HCT116 (cell line): ENCODE data around the gene INPP5D. TPM values are rescaled to one million over a fixed set of nuclear protein-coding genes. Genes with fewer than 3 reads are reported as not detected.

Experiments
- ATAC-seq: fragments of 200-7000 bp; cut with Tn5 transposase; 2 replicates; pipeline ENCODE4 v1.9.1; 2020; ENCODE audit warnings: mild to moderate bottlenecking, moderate library complexity
- BruUV-seq: library from RNA; stranded (reverse); fragments of 400-500 nt; replicated peaks from 2 replicates; lab custom pipeline; 2021; lab: Mats Ljungman, UMichigan
- CTCF ChIA-PET: fragments of 300-600 bp; sonication (Branson Sonifier 250); formaldehyde crosslinking; loops from one replicate; lab custom pipeline; 2021; ENCODE audit warnings: antibody characterized with exemption; lab: Charles Lee
- POLR2A ChIA-PET: fragments of 300-600, 350-600 bp; sonication (Branson Sonifier 250); formaldehyde crosslinking; loops from one replicate; lab custom pipeline; 2021; ENCODE audit warnings: antibody characterized with exemption; lab: Charles Lee
- RAD21 ChIA-PET, 2 experiments: fragments of 300-600 bp; sonication (Branson Sonifier 250); formaldehyde crosslinking; loops; one replicate each; lab custom pipeline; 2023; ENCODE audit warnings: low total read pairs in 2 of 2; ENCODE audit not compliant: uncharacterized antibody in 2 of 2, unreplicated experiment in 2 of 2, low non-redundant PET in 1 of 2; lab: Charles Lee
- DNase-seq: peaks from one replicate; pipeline ENCODE4 v3.0.0-alpha.2; 2010; ENCODE audit warnings: low read depth, low spot score
- H2AFZ ChIP-seq: fragments of 200-600 bp; shearing (Covaris generic), sonication (generic); 2 replicates; pipeline ENCODE4 v1.6.1; 2017; ENCODE audit warnings: low read depth, mixed run types, mixed read lengths, antibody characterized with exemption, low read length; ENCODE audit not compliant: poor library complexity, severe bottlenecking
- H3K27ac ChIP-seq: 2 replicates; pipeline ENCODE4 v1.5.1; 2012; ENCODE audit warnings: low read depth, low read length
- H3K27me3 ChIP-seq: fragments of 200-600 bp; sonication (generic); 2 replicates; pipeline ENCODE4 v1.6.1; 2016; ENCODE audit warnings: mixed run types, low read length, mixed read lengths; ENCODE audit not compliant: insufficient read depth
- H3K36me3 ChIP-seq, 2 experiments: fragments of 200-500 bp in 1 of 2; fragments of 200-600 bp in 1 of 2; sonication (Bioruptor generic) in 1 of 2; sonication (generic) in 1 of 2; 2 replicates each; pipeline versions ENCODE4 v1.5.1 to v1.6.1; 2014 to 2016; ENCODE audit warnings: low read length in 2 of 2, inconsistent platforms in 1 of 2, mixed read lengths in 1 of 2, mixed run types in 1 of 2; ENCODE audit not compliant: insufficient read depth in 2 of 2, control insufficient read depth in 1 of 2
- H3K4me1 ChIP-seq, 2 experiments: fragments of 200-600 bp in 1 of 2; sonication (generic) in 1 of 2; 2 replicates each; pipeline versions ENCODE4 v1.5.1 to v1.6.1; 2012 to 2017; ENCODE audit warnings: low read length in 2 of 2, inconsistent platforms in 1 of 2, mild to moderate bottlenecking in 1 of 2, mixed read lengths in 1 of 2, mixed run types in 1 of 2, moderate library complexity in 1 of 2; ENCODE audit not compliant: insufficient read depth in 2 of 2, control insufficient read depth in 1 of 2
- H3K4me2 ChIP-seq: fragments of 200-600 bp; sonication (generic); 2 replicates; pipeline ENCODE4 v1.6.1; 2017; ENCODE audit warnings: mixed run types, low read length, mixed read lengths
- H3K4me3 ChIP-seq, 2 experiments: fragments of 200-600 bp in 1 of 2; sonication (generic) in 1 of 2; replicated peaks in 1 of 2; 2 replicates each; pipeline ENCODE4 v1.5.1; 2011 to 2016; ENCODE audit warnings: low read length in 2 of 2, control low read depth in 1 of 2, low read depth in 1 of 2, mild to moderate bottlenecking in 1 of 2, mixed read lengths in 1 of 2, mixed run types in 1 of 2
- H3K79me2 ChIP-seq: fragments of 200-600 bp; sonication (generic); 2 replicates; pipeline ENCODE4 v1.6.1; 2017; ENCODE audit warnings: mild to moderate bottlenecking, mixed run types, low read length, moderate library complexity, mixed read lengths; ENCODE audit not compliant: insufficient read depth
- H3K9ac ChIP-seq: fragments of 200-600 bp; sonication (generic); 2 replicates; pipeline ENCODE4 v1.6.1; 2016; ENCODE audit warnings: low read length, mixed read lengths
- H3K9me2 ChIP-seq: fragments of 200-600 bp; sonication (generic), shearing (Covaris generic); 2 replicates; pipeline ENCODE4 v1.6.1; 2017; ENCODE audit warnings: mixed run types, mild to moderate bottlenecking, moderate library complexity; ENCODE audit not compliant: insufficient read depth
- H3K9me3 ChIP-seq, 2 experiments: fragments of 200-500 bp in 1 of 2; fragments of 200-600 bp in 1 of 2; sonication (Bioruptor generic) in 1 of 2; sonication (generic) in 1 of 2; 2 replicates each; pipeline ENCODE4 v1.6.1; 2014 to 2017; ENCODE audit warnings: low read length in 2 of 2, mixed read lengths in 2 of 2, inconsistent platforms in 1 of 2, low read depth in 1 of 2, mild to moderate bottlenecking in 1 of 2, mixed run types in 1 of 2, moderate library complexity in 1 of 2; ENCODE audit not compliant: control insufficient read depth in 1 of 2, insufficient read depth in 1 of 2
- H4K20me1 ChIP-seq: fragments of 200-600 bp; sonication (generic), shearing (Covaris generic); 2 replicates; pipeline ENCODE4 v1.6.1; 2017; ENCODE audit warnings: mixed run types, mild to moderate bottlenecking, moderate library complexity; ENCODE audit not compliant: insufficient read depth
- CBX3 ChIP-seq: IDR thresholded peaks from 2 replicates; pipeline ENCODE4 v1.6.1; 2012; ENCODE audit warnings: low read depth
- CEBPB ChIP-seq: IDR thresholded peaks from 2 replicates; pipeline ENCODE4 v1.6.1; 2012; ENCODE audit warnings: low read depth
- EGR1 ChIP-seq: IDR thresholded peaks from 2 replicates; pipeline ENCODE4 v1.6.1; 2012; ENCODE audit warnings: low read depth
- EZH2 ChIP-seq: fragments of 200-600 bp; sonication (generic); IDR thresholded peaks from 2 replicates; pipeline ENCODE4 v1.6.1; 2017; ENCODE audit warnings: antibody characterized with exemption, mixed run types
- EZH2phosphoT487 ChIP-seq: fragments of 200-600 bp; IDR thresholded peaks from 2 replicates; pipeline ENCODE4 v1.6.1; 2018; ENCODE audit warnings: antibody characterized with exemption, borderline replicate concordance
- JUND ChIP-seq: IDR thresholded peaks from 2 replicates; pipeline ENCODE4 v1.6.1; 2012
- POLR2A ChIP-seq: IDR thresholded peaks from 2 replicates; pipeline ENCODE4 v1.7.0; 2011; ENCODE audit warnings: borderline replicate concordance; ENCODE audit not compliant: insufficient read depth, insufficient read length; ENCODE audit errors: extremely low read depth
- POLR2AphosphoS5 ChIP-seq: IDR thresholded peaks from 2 replicates; pipeline ENCODE4 v1.6.1; 2011; ENCODE audit warnings: mild to moderate bottlenecking, low read depth, low read length, moderate library complexity
- RAD21 ChIP-seq: IDR thresholded peaks from 2 replicates; pipeline ENCODE4 v1.6.1; 2012; ENCODE audit warnings: low read depth, mild to moderate bottlenecking
- SIN3A ChIP-seq: IDR thresholded peaks from 2 replicates; pipeline ENCODE4 v1.6.1; 2012; ENCODE audit warnings: low read depth
- SP1 ChIP-seq: IDR thresholded peaks from 2 replicates; pipeline ENCODE4 v1.6.1; 2012; ENCODE audit warnings: low read depth
- SRF ChIP-seq: IDR thresholded peaks from 2 replicates; pipeline ENCODE4 v1.6.1; 2012; ENCODE audit warnings: low read depth
- TCF7L2 ChIP-seq: IDR thresholded peaks from 2 replicates; pipeline ENCODE4 v1.7.0; 2011; ENCODE audit warnings: borderline replicate concordance, inconsistent platforms; ENCODE audit not compliant: insufficient read depth, insufficient read length; ENCODE audit errors: extremely low read depth
- YY1 ChIP-seq: IDR thresholded peaks from 2 replicates; pipeline ENCODE4 v1.6.1; 2011; ENCODE audit warnings: low read length, low read depth, moderate library complexity, mild to moderate bottlenecking; ENCODE audit not compliant: insufficient replicate concordance; ENCODE audit errors: extremely low read depth
- ZFX ChIP-seq: fragments of 450-650 bp; IDR thresholded peaks from 2 replicates; pipeline ENCODE4 v1.6.1; 2017
- ZNF274 ChIP-seq: fragments of 200-500 bp; sonication (Bioruptor generic); IDR thresholded peaks from 2 replicates; pipeline ENCODE4 v1.6.1; 2014; ENCODE audit warnings: mild to moderate bottlenecking, low read depth, low read length, inconsistent platforms
- intact Hi-C: fragments of 100-400 bp; cut with micrococcal nuclease; formaldehyde crosslinking; loops from 2 replicates; pipeline ENCODE4 v1.10.0; 2022
- total RNA-seq: library from RNA; stranded (reverse); gene quantifications from one replicate; pipeline ENCODE4 v1.2.1, GENCODE V29; 2021; ENCODE audit not compliant: unreplicated experiment
- TF ChIP-seq, protein P1 (sequence below): IDR thresholded peaks from 2 replicates; pipeline ENCODE4 v1.6.1; 2012
- TF ChIP-seq, protein P2 (sequence below): IDR thresholded peaks from 2 replicates; pipeline ENCODE4 v1.6.1; 2012
- TF ChIP-seq, protein P3 (sequence below), 3 experiments: fragments of 200-600 bp in 1 of 3; sonication (generic) in 1 of 3; IDR thresholded peaks in 2 of 3; conservative IDR thresholded peaks in 1 of 3; 2 replicates each; pipeline ENCODE4 v1.5.1; 2012 to 2017; ENCODE audit warnings: low read depth in 2 of 3, low read length in 2 of 3, antibody characterized with exemption in 1 of 3, borderline replicate concordance in 1 of 3, control low read depth in 1 of 3, mild to moderate bottlenecking in 1 of 3, mixed read lengths in 1 of 3, mixed run types in 1 of 3, moderate library complexity in 1 of 3; ENCODE audit not compliant: insufficient read depth in 1 of 3

INPP5D gene
- total RNA-seq, 1 experiment from 2014 or later: 1.8 TPM

DNA sequence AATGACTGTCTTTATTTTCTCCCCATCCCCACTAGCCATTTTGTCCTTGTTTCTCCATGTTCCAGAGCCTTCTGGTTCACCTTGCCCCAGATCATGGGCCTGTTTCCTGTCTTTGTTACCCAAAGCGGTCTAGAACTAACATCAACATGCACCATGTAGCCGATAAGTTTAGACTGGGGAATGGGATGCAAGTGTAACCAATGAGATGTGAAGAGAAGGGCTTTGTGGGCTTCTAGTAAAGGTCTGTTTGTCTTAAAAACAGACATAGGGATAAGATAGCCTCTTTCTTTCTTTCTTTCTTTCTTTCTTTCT lies 25.7 kb downstream of the INPP5D start:
- no peak overlapping the region for H3K27ac ChIP-seq
- RAD21 ChIA-PET: no interaction called here

DNA sequence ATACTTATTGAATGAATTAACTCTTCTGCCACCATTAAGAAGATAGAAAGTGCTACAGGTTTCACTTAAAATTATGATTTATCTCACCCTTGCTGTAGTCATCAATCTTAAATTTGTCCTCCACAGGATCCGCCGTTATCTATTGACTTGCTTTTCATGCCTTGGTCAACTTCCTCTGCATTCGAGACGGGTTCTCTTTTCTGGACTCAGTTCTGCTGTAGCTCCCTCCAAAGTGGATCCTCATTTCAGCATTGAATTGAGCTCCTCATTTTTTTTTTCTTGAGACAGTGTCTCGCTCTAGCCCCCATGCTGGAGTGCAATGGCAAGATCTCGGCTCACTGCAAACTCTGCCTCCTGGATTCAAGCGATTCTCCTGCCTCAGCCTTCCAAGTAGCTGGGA lies 27.6 kb downstream of the INPP5D start:
- Histone ChIP-seq H2AFZ (no peak overlapping the region), H3K9me3 (no peaks in the 10 kb centered on the region), H3K4me1 (no peaks in the 10 kb centered on the region), H3K27ac (no peak overlapping the region), H4K20me1 (no peaks in the 10 kb centered on the region), H3K4me2 (no peak overlapping the region), H3K79me2 (no peaks in the 10 kb centered on the region), H3K27me3 (no peaks in the 10 kb centered on the region), H3K9me2 (no peaks in the 10 kb centered on the region), H3K36me3 (no peaks in the 10 kb centered on the region), H3K4me3 (no peak overlapping the region), H3K9ac (no peak overlapping the region)
- RAD21 ChIA-PET: no interaction called here
- intact Hi-C loops: no loop called here
- no TSS peak for BruUV-seq
- POLR2A ChIA-PET: no interaction called here
- CTCF ChIA-PET: no interaction called here
- no peak for DNase-seq
- no peak for ATAC-seq
- TF ChIP-seq ZNF274 (no peak), ZFX (no peak), YY1 (no peak), TCF7L2 (no peak), POLR2A (no peak), POLR2AphosphoS5 (no peak), EZH2 (no peak), RAD21 (no peak), EGR1 (no peak), SRF (no peak), EZH2phosphoT487 (no peak), SIN3A (no peak)
- TF ChIP-seq, protein P1, sequence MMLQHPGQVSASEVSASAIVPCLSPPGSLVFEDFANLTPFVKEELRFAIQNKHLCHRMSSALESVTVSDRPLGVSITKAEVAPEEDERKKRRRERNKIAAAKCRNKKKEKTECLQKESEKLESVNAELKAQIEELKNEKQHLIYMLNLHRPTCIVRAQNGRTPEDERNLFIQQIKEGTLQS: no peak
- TF ChIP-seq, protein P2, sequence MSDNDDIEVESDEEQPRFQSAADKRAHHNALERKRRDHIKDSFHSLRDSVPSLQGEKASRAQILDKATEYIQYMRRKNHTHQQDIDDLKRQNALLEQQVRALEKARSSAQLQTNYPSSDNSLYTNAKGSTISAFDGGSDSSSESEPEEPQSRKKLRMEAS: no peak

More for the DNA sequence above, 25.7 kb downstream of the INPP5D start:
- Histone ChIP-seq H3K4me1 (no peaks in the 10 kb centered on the region), H3K9me3 (no peaks in the 10 kb centered on the region), H3K79me2 (no peaks in the 10 kb centered on the region), H3K36me3 (no peaks in the 10 kb centered on the region), H2AFZ (no peak overlapping the region), H3K4me3 (no peak overlapping the region), H3K9me2 (no peaks in the 10 kb centered on the region), H3K9ac (no peak overlapping the region), H4K20me1 (no peaks in the 10 kb centered on the region), H3K4me2 (no peak overlapping the region)
- intact Hi-C loops: no loop called here
- BruUV-seq: no TSS peak
- no peak for ATAC-seq
- POLR2A ChIA-PET: no interaction called here
- TF ChIP-seq SRF (no peak), CBX3 (no peak), EZH2phosphoT487 (no peak), SP1 (no peak), EGR1 (no peak), SIN3A (no peak), CEBPB (no peak), JUND (no peak), POLR2AphosphoS5 (no peak)
- TF ChIP-seq, protein P2: no peak
- TF ChIP-seq, protein P3, sequence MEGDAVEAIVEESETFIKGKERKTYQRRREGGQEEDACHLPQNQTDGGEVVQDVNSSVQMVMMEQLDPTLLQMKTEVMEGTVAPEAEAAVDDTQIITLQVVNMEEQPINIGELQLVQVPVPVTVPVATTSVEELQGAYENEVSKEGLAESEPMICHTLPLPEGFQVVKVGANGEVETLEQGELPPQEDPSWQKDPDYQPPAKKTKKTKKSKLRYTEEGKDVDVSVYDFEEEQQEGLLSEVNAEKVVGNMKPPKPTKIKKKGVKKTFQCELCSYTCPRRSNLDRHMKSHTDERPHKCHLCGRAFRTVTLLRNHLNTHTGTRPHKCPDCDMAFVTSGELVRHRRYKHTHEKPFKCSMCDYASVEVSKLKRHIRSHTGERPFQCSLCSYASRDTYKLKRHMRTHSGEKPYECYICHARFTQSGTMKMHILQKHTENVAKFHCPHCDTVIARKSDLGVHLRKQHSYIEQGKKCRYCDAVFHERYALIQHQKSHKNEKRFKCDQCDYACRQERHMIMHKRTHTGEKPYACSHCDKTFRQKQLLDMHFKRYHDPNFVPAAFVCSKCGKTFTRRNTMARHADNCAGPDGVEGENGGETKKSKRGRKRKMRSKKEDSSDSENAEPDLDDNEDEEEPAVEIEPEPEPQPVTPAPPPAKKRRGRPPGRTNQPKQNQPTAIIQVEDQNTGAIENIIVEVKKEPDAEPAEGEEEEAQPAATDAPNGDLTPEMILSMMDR (IDR thresholded peaks at IDR 0.05 in 2 of 3, conservative IDR thresholded peaks at IDR 0.05 in 1 of 3; ENCODE audit: borderline replicate concordance in 1 of 3, insufficient read depth in 1 of 3, low read depth in 2 of 3, low read length in 2 of 3): no peak
- TF ChIP-seq, all 23 proteins: peak for 0
- DNase-seq: no peak
- H3K27me3 ChIP-seq: no peaks in the 10 kb centered on the region
- CTCF ChIA-PET: no interaction called here
